ENCODE data around the gene MRPL1.
"Not testable (repeated sequence)": the region's sequence is repeated elsewhere in the genome, so short reads cannot be mapped to it uniquely, and the experiment has no call there.

The MRPL1 gene

GRCh38 chr4:77852892-77853495 is 9.6 kb upstream of the MRPL1 start:
- DNase-seq = peak; percentile 42

GRCh38 chr4:77854431-77855111 is 8.1 kb upstream of the MRPL1 start:
- DNase-seq = no peak

GRCh38 chr4:77856152-77856551 is 6.5 kb upstream of the MRPL1 start:
- no peak for DNase-seq

GRCh38 chr4:77859256-77859655 is 3.4 kb upstream of the MRPL1 start:
- no peak for DNase-seq

GRCh38 chr4:77861495-77861894 is 1.1 kb upstream of the MRPL1 start:
- DNase-seq = no peak

- not testable (repeated sequence) for DNase-seq
Observed at GRCh38 chr4:77863341-77863740, 711 bp downstream of the MRPL1 start.

- no peak for DNase-seq
Observed at GRCh38 chr4:77865259-77865658, 2.6 kb downstream of the MRPL1 start.

GRCh38 chr4:77872723-77873445 is 10.3 kb downstream of the MRPL1 start:
- no peak for DNase-seq

GRCh38 chr4:77877167-77877566 is 14.5 kb downstream of the MRPL1 start:
- DNase-seq = no peak

GRCh38 chr4:77877771-77878565 is 15.3 kb downstream of the MRPL1 start:
- no peak for DNase-seq

GRCh38 chr4:77880784-77881183 is 18.2 kb downstream of the MRPL1 start:
- DNase-seq = no peak

GRCh38 chr4:77881460-77882295 is 19.0 kb downstream of the MRPL1 start:
- no peak for DNase-seq

GRCh38 chr4:77893451-77893850 is 30.8 kb downstream of the MRPL1 start:
- no peak for DNase-seq

GRCh38 chr4:77899607-77900006 is 37.0 kb downstream of the MRPL1 start:
- no peak for DNase-seq

GRCh38 chr4:77903186-77903585 is 40.6 kb downstream of the MRPL1 start:
- no peak for DNase-seq

GRCh38 chr4:77905651-77906263 is 43.1 kb downstream of the MRPL1 start:
- no peak for DNase-seq

- DNase-seq = no peak
Observed at GRCh38 chr4:77910676-77911075, 48.0 kb downstream of the MRPL1 start.

GRCh38 chr4:77911091-77911490 is 48.5 kb downstream of the MRPL1 start:
- no peak for DNase-seq

- DNase-seq = no peak
Observed at GRCh38 chr4:77911842-77912450, 49.3 kb downstream of the MRPL1 start.

GRCh38 chr4:77913348-77913747 is 50.7 kb downstream of the MRPL1 start:
- no peak for DNase-seq

GRCh38 chr4:77917075-77917474 is 54.4 kb downstream of the MRPL1 start:
- no peak for DNase-seq

- DNase-seq = no peak
Observed at GRCh38 chr4:77917601-77918000, 55.0 kb downstream of the MRPL1 start.

Measured in activated T-cell treated with anti-CD3 and anti-CD28 coated beads for 4 hours (primary cell).